SK-N-SH (cell line): Measurements from ENCODE around the gene SH3PXD2B. TPM values are rescaled to one million over a fixed set of nuclear protein-coding genes. Genes with fewer than 3 reads are reported as not detected.
"Not testable (repeated sequence)": the region's sequence is repeated elsewhere in the genome, so short reads cannot be mapped to it uniquely, and the experiment has no call there.

ENCODE experiments used
- CTCF ChIA-PET: fragments of 300-600, 350-600 bp; formaldehyde crosslinking; extraction: SDS; loops from one replicate; lab custom pipeline; 2021; lab: Yijun Ruan, JAX
- POLR2A ChIA-PET: fragments of 350-600 bp; sonication (Branson Sonifier 250); formaldehyde crosslinking; extraction: SDS; loops from one replicate; lab custom pipeline; 2020; ENCODE audit warnings: antibody characterized with exemption, inconsistent platforms; lab: Yijun Ruan, JAX
- DNase-seq: peaks from one replicate; pipeline ENCODE4 v3.0.0; 2012
- H2AFZ ChIP-seq: fragments of 200-600 bp; sonication (generic); 2 replicates; pipeline ENCODE4 v1.8.1; 2016; ENCODE audit warnings: antibody characterized with exemption, mild to moderate bottlenecking, low read depth
- H3F3A ChIP-seq: fragments of 200-600 bp; sonication (generic); replicated peaks from 2 replicates; pipeline ENCODE3; 2016; ENCODE audit warnings: antibody characterized with exemption, mild to moderate bottlenecking; ENCODE audit not compliant: insufficient read depth
- H3K27ac ChIP-seq, 2 experiments: fragments of 200-500 bp in 1 of 2; fragments of 200-600 bp in 1 of 2; sonication (Bioruptor generic) in 1 of 2; sonication (generic), shearing (Covaris generic) in 1 of 2; 2 replicates each; pipeline versions ENCODE4 v1.5.1 to v1.6.1; 2014 to 2016; ENCODE audit warnings: low read depth in 2 of 2, inconsistent platforms in 1 of 2, low read length in 1 of 2, mild to moderate bottlenecking in 1 of 2, mixed read lengths in 1 of 2
- H3K27me3 ChIP-seq: fragments of 200-600 bp; sonication (generic), shearing (Covaris generic); 2 replicates; pipeline ENCODE4 v1.6.1; 2016; ENCODE audit warnings: mixed run types; ENCODE audit not compliant: insufficient read depth
- H3K36me3 ChIP-seq, 2 experiments: fragments of 200-500 bp in 1 of 2; fragments of 200-600 bp in 1 of 2; sonication (Bioruptor generic) in 1 of 2; sonication (generic) in 1 of 2; replicated peaks in 1 of 2; 2 replicates each; pipeline versions ENCODE3 to v1.5.1; 2014 to 2016; ENCODE audit warnings: low read length in 1 of 2, mild to moderate bottlenecking in 1 of 2; ENCODE audit not compliant: insufficient read depth in 2 of 2, control insufficient read depth in 1 of 2
- H3K4me1 ChIP-seq, 2 experiments: fragments of 200-500 bp in 1 of 2; fragments of 200-600 bp in 1 of 2; sonication (Bioruptor generic) in 1 of 2; sonication (generic), shearing (Covaris generic) in 1 of 2; 2 replicates each; pipeline versions ENCODE4 v1.5.1 to v1.6.1; 2014 to 2016; ENCODE audit warnings: low read depth in 1 of 2, low read length in 1 of 2, mixed run types in 1 of 2; ENCODE audit not compliant: insufficient read depth in 2 of 2, control insufficient read depth in 1 of 2
- H3K4me2 ChIP-seq: fragments of 200-600 bp; sonication (generic), shearing (Covaris generic); 2 replicates; pipeline ENCODE4 v1.6.1; 2017; ENCODE audit warnings: mixed run types
- H3K4me3 ChIP-seq, 2 experiments: fragments of 200-500 bp in 1 of 2; fragments of 200-600 bp in 1 of 2; sonication (Bioruptor generic) in 1 of 2; sonication (generic), shearing (Covaris generic) in 1 of 2; 2 replicates each; pipeline versions ENCODE4 v1.5.1 to v1.8.1; 2014 to 2016; ENCODE audit warnings: low read depth in 2 of 2, inconsistent platforms in 1 of 2, low read length in 1 of 2, mild to moderate bottlenecking in 1 of 2, mixed read lengths in 1 of 2, moderate library complexity in 1 of 2
- H3K79me2 ChIP-seq: fragments of 200-600 bp; sonication (generic); 2 replicates; pipeline ENCODE4 v1.8.1; 2017; ENCODE audit warnings: mild to moderate bottlenecking; ENCODE audit not compliant: insufficient read depth
- H3K9ac ChIP-seq: fragments of 200-600 bp; sonication (generic); 2 replicates; pipeline ENCODE4 v1.6.1; 2017; ENCODE audit warnings: mixed run types
- H3K9me2 ChIP-seq: fragments of 200-600 bp; sonication (generic); 2 replicates; pipeline ENCODE4 v1.6.1; 2017; ENCODE audit warnings: mixed run types
- H3K9me3 ChIP-seq: fragments of 200-600 bp; sonication (generic); 2 replicates; pipeline ENCODE4 v1.6.1; 2017; ENCODE audit warnings: mixed run types, mild to moderate bottlenecking, moderate library complexity
- H4K20me1 ChIP-seq: fragments of 200-600 bp; sonication (generic); 2 replicates; pipeline ENCODE4 v1.6.1; 2017; ENCODE audit warnings: mild to moderate bottlenecking, mixed run types; ENCODE audit not compliant: insufficient read depth
- CHD2 ChIP-seq: fragments of 150-350 bp; IDR thresholded peaks from 2 replicates; pipeline ENCODE4 v1.6.1; 2018; ENCODE audit warnings: low read length; ENCODE audit not compliant: partially characterized antibody
- ELF1 ChIP-seq: IDR thresholded peaks from 2 replicates; pipeline ENCODE4 v1.4.0; 2012
- EZH2phosphoT487 ChIP-seq: fragments of 200-600 bp; sonication (generic); IDR thresholded peaks from 2 replicates; pipeline ENCODE4 v1.6.1; 2017; ENCODE audit warnings: low read depth, mixed run types, mild to moderate bottlenecking, antibody characterized with exemption, moderate library complexity, borderline replicate concordance
- GABPA ChIP-seq: IDR thresholded peaks from 2 replicates; pipeline ENCODE4 v1.4.0; 2012; ENCODE audit warnings: low read depth, mild to moderate bottlenecking
- GATA2 ChIP-seq: sonication (generic); formaldehyde crosslinking; IDR thresholded peaks from 2 replicates; pipeline ENCODE4 v1.5.0; 2020; ENCODE audit warnings: mild to moderate bottlenecking, missing genetic modification reagents
- JUND ChIP-seq: IDR thresholded peaks from 2 replicates; pipeline ENCODE4 v1.4.0; 2012
- MAX ChIP-seq: IDR thresholded peaks from 2 replicates; pipeline ENCODE4 v1.4.0; 2012; ENCODE audit warnings: low read depth
- MEF2A ChIP-seq: IDR thresholded peaks from 2 replicates; pipeline ENCODE4 v1.4.0; 2012; ENCODE audit warnings: low read depth, borderline replicate concordance
- MXI1 ChIP-seq: IDR thresholded peaks from 2 replicates; pipeline ENCODE4 v1.6.1; 2012; ENCODE audit warnings: mild to moderate bottlenecking, low read depth, low read length, improper control_type of control experiment
- NRF1 ChIP-seq: IDR thresholded peaks from 2 replicates; pipeline ENCODE4 v1.6.1; 2012; ENCODE audit warnings: low read depth, mild to moderate bottlenecking, low read length
- RFX5 ChIP-seq: IDR thresholded peaks from 2 replicates; pipeline ENCODE4 v1.6.1; 2012; ENCODE audit warnings: mild to moderate bottlenecking, improper control_type of control experiment, low read length
- RXRA ChIP-seq: IDR thresholded peaks from 2 replicates; pipeline ENCODE4 v1.4.0; 2012; ENCODE audit warnings: low read depth, mild to moderate bottlenecking, borderline replicate concordance
- TAF1 ChIP-seq: IDR thresholded peaks from 2 replicates; pipeline ENCODE4 v1.6.1; 2012; ENCODE audit warnings: low read depth, mild to moderate bottlenecking, low read length, moderate library complexity, borderline replicate concordance
- TEAD4 ChIP-seq: IDR thresholded peaks from 2 replicates; pipeline ENCODE4 v1.4.0; 2012; ENCODE audit warnings: mild to moderate bottlenecking, borderline replicate concordance; ENCODE audit not compliant: insufficient read depth
- USF1 ChIP-seq: IDR thresholded peaks from 2 replicates; pipeline ENCODE4 v1.4.0; 2012; ENCODE audit warnings: low read depth, borderline replicate concordance
- WGBS: methylation state at CpG from one replicate; pipeline ENCODE4 v1.1.6; 2017; ENCODE audit warnings: low lambda C conversion rate; 5-methylcytosine and 5-hydroxymethylcytosine counted together
- polyA plus RNA-seq, 3 experiments: library from polyadenylated mRNA; depleted of rRNA; stranded (reverse); fragments of >200 nt; gene quantifications; 2 replicates each; pipeline ENCODE4 v1.2.3, GENCODE V29; 2012

Gene SH3PXD2B
- polyA plus RNA-seq, 1 of the 3 experiments (the other 2 are of a cell fraction) = 15.0 TPM

DNA sequence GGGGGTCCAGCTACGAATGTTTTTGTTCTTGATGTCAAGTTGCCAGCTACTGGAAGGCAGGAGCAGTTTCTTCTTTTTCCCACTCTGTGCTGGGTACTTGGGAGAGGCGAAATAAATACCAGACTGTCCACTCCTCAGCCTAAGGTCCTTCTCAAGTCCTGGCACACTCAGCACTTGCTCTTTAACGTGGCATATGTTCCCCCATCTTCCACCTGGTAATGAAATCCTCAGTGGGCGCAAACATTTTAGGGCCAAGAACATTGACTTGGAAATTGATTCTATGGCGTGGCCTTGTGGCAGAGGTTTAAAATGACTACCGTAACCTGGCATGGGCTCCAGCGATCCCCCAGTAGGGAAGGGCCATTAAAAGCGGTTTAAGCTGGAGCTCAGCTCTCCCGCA lies 119.7 kb downstream of the SH3PXD2B start:
- ChIA-PET POLR2A (no interaction called here), CTCF (interaction anchor here (0.8 to 1.4 kb wide), 3 partner anchors 15 to 118 kb away, joined by 3 read pairs; no protein-coding TSS in a partner anchor)
- TF ChIP-seq MAX = no peak
- no peak for TF ChIP-seq JUND
- TF ChIP-seq EZH2phosphoT487 = no peak
- TF ChIP-seq USF1 = no peak
- TF ChIP-seq TAF1 = no peak
- TF ChIP-seq GATA2 (CRISPR knock-in tag) = no peak
- TF ChIP-seq RFX5 = no peak
- no peak for TF ChIP-seq ELF1
- no peak for TF ChIP-seq MXI1
- TF ChIP-seq MEF2A = no peak
- no peak for TF ChIP-seq NRF1
- no peak for TF ChIP-seq GABPA
- TF ChIP-seq CHD2 = no peak
- no peak for TF ChIP-seq RXRA
- 95% methylated on average over 9 of the region's 9 CpGs for WGBS
- H2AFZ ChIP-seq = no peak overlapping the region
- H3K9me3 ChIP-seq = no peaks in the 10 kb centered on the region
- no peaks in the 10 kb centered on the region for H3K27me3 ChIP-seq
- no peak overlapping the region for H3K4me2 ChIP-seq
- no peaks in the 10 kb centered on the region for H3F3A ChIP-seq
- H3K4me1 ChIP-seq = peaks cover 0 to 15% of the 10 kb centered on the region in 2 experiments; a peak in 1 of 4 replicates
- no peaks in the 10 kb centered on the region for H3K79me2 ChIP-seq
- H3K27ac ChIP-seq = no peak overlapping the region
- H3K36me3 ChIP-seq = peaks cover 8 to 34% of the 10 kb centered on the region in 2 experiments
- H4K20me1 ChIP-seq = no peaks in the 10 kb centered on the region
- H3K9ac ChIP-seq = no peak overlapping the region
- H3K9me2 ChIP-seq = no peaks in the 10 kb centered on the region
- DNase-seq = no peak
- no peak overlapping the region for H3K4me3 ChIP-seq

GRCh38 chr5:172334196-172334595 lies 120.1 kb downstream of the SH3PXD2B start:
- H4K20me1 ChIP-seq = no peaks in the 10 kb centered on the region
- H3K27me3 ChIP-seq = no peaks in the 10 kb centered on the region
- no peak overlapping the region for H2AFZ ChIP-seq
- DNase-seq = no peak
- H3K9ac ChIP-seq = no peak overlapping the region
- H3K36me3 ChIP-seq = peaks cover 7 to 29% of the 10 kb centered on the region in 2 experiments
- no peaks in the 10 kb centered on the region for H3K9me2 ChIP-seq
- 88% methylated on average over 8 of the region's 8 CpGs for WGBS
- H3K4me3 ChIP-seq = no peak overlapping the region
- ChIA-PET CTCF (interaction anchor here (1.0 to 1.4 kb wide), 4 partner anchors 12 to 118 kb away, joined by 3 to 8 read pairs (median 3); no protein-coding TSS in a partner anchor), POLR2A (no interaction called here)
- H3F3A ChIP-seq = no peaks in the 10 kb centered on the region
- H3K27ac ChIP-seq = no peak overlapping the region
- no peaks in the 10 kb centered on the region for H3K9me3 ChIP-seq
- H3K79me2 ChIP-seq = no peaks in the 10 kb centered on the region
- no peak overlapping the region for H3K4me2 ChIP-seq
- H3K4me1 ChIP-seq = peaks cover 0 to 15% of the 10 kb centered on the region in 2 experiments; a peak in 1 of 4 replicates
- TF ChIP-seq MXI1 = no peak
- TF ChIP-seq GABPA = no peak
- TF ChIP-seq TEAD4 = no peak

GRCh38 chr5:172326901-172327300 lies 127.4 kb downstream of the SH3PXD2B start:
- H2AFZ ChIP-seq, H3K36me3 ChIP-seq, H3K4me2 ChIP-seq, H3F3A ChIP-seq, POLR2A ChIA-PET, H3K9me2 ChIP-seq, H3K27me3 ChIP-seq, H3K9ac ChIP-seq, DNase-seq, H3K4me1 ChIP-seq, H3K9me3 ChIP-seq, H3K4me3 ChIP-seq, H3K79me2 ChIP-seq, H3K27ac ChIP-seq, H4K20me1 ChIP-seq: not testable (repeated sequence)
- WGBS = 89% methylated on average over 13 of the region's 13 CpGs
- CTCF ChIA-PET = interaction anchor here (1.3 kb wide), 1 partner anchor 44 kb away, joined by 4 read pairs; no protein-coding TSS in a partner anchor
